ENCODE results near the gene GJE1.
"Not testable (repeated sequence)": the region's sequence is repeated elsewhere in the genome, so short reads cannot be mapped to it uniquely, and the experiment has no call there.

- TF ChIP-seq POLR2A, CTCF (IDR thresholded peaks at IDR 0.05): not testable (repeated sequence)
Measured at GRCh38 chr6:142104820-142105219, 27.9 kb upstream of the GJE1 start.
